ENCODE measurements around the gene TMEM253. TPM values are rescaled to one million over a fixed set of nuclear protein-coding genes. Genes with fewer than 3 reads are reported as not detected.

The TMEM253 gene
- polyA plus RNA-seq, 3 donors: 0.05 TPM; not detected in 2

GRCh38 chr14:21061347-21061668, 39.6 kb upstream of the TMEM253 start:
- no peaks in the 10 kb centered on the region for H3K79me2 ChIP-seq (ENCODE audit: insufficient read depth, low read length)
- Mint-ChIP-seq H3K36me3 (no peaks in the 10 kb centered on the region), H3K4me1 (no peaks in the 10 kb centered on the region), H3K9me3 (peaks cover 0 to 2% (median 0%) of the 10 kb centered on the region in 7 donors), H3K27me3 (ENCODE audit: low read depth in 3 of 3) (peaks cover 11 to 17% (median 15%) of the 10 kb centered on the region in 3 donors), H3K27ac (no peak overlapping the region), H3K4me3 (no peak overlapping the region)
- no peak overlapping the region for H3K4me2 ChIP-seq (replicated peaks; ENCODE audit: extremely low read depth, low read length, poor library complexity, severe bottlenecking)
- H3K27me3 ChIP-seq (ENCODE audit: control insufficient read depth in 2 of 2, insufficient read depth in 2 of 2, low read length in 2 of 2): peaks cover 0 to 8% of the 10 kb centered on the region in 2 donors
- no peak overlapping the region for H3K27ac ChIP-seq (ENCODE audit: low read depth in 1 of 2, low read length in 2 of 2)
- H2AFZ ChIP-seq (ENCODE audit: insufficient read depth, low read depth, low read length, poor library complexity, severe bottlenecking): no peak overlapping the region
- 100% methylated on average over 2 of the region's 3 CpGs for WGBS (ENCODE audit: insufficient coverage)
- no peaks in the 10 kb centered on the region for H3K36me3 ChIP-seq (replicated peaks in 1 of 2; ENCODE audit: control insufficient read depth in 1 of 2, insufficient read depth in 2 of 2, low read length in 2 of 2)
- DNase-seq: no peak
- H4K20me1 ChIP-seq (ENCODE audit: insufficient read depth, low read length): no peaks in the 10 kb centered on the region
- H3K9ac ChIP-seq (ENCODE audit: insufficient read depth, low read length, poor library complexity, severe bottlenecking): no peak overlapping the region
- H3K4me1 ChIP-seq (ENCODE audit: control insufficient read depth in 1 of 2, insufficient read depth in 2 of 2, low read length in 2 of 2): no peaks in the 10 kb centered on the region
- intact Hi-C loops (cut with micrococcal nuclease): loop anchor here in 1 of 2 donors (10.0 kb wide), 1 partner anchor 47 kb away; no protein-coding TSS in a partner anchor
- TF ChIP-seq, protein P1, sequence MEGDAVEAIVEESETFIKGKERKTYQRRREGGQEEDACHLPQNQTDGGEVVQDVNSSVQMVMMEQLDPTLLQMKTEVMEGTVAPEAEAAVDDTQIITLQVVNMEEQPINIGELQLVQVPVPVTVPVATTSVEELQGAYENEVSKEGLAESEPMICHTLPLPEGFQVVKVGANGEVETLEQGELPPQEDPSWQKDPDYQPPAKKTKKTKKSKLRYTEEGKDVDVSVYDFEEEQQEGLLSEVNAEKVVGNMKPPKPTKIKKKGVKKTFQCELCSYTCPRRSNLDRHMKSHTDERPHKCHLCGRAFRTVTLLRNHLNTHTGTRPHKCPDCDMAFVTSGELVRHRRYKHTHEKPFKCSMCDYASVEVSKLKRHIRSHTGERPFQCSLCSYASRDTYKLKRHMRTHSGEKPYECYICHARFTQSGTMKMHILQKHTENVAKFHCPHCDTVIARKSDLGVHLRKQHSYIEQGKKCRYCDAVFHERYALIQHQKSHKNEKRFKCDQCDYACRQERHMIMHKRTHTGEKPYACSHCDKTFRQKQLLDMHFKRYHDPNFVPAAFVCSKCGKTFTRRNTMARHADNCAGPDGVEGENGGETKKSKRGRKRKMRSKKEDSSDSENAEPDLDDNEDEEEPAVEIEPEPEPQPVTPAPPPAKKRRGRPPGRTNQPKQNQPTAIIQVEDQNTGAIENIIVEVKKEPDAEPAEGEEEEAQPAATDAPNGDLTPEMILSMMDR (IDR thresholded peaks at IDR 0.05): no peak
- H3K4me3 ChIP-seq (replicated peaks in 1 of 3; ENCODE audit: low read depth in 2 of 3, low read length in 3 of 3): no peak overlapping the region
- no peaks in the 10 kb centered on the region for H3K9me3 ChIP-seq (replicated peaks in 1 of 2; ENCODE audit: control insufficient read depth in 1 of 2, insufficient read depth in 1 of 2, low read length in 2 of 2)

- H3K79me2 ChIP-seq (ENCODE audit: insufficient read depth, low read length): no peaks in the 10 kb centered on the region
- H3K36me3 ChIP-seq (replicated peaks in 1 of 2; ENCODE audit: control insufficient read depth in 1 of 2, insufficient read depth in 2 of 2, low read length in 2 of 2): no peaks in the 10 kb centered on the region
- H3K4me1 ChIP-seq (ENCODE audit: control insufficient read depth in 1 of 2, insufficient read depth in 2 of 2, low read length in 2 of 2): peaks cover 1% of the 10 kb centered on the region in 2 donors
- TF ChIP-seq, protein P1 (IDR thresholded peaks at IDR 0.05): no peak
- H4K20me1 ChIP-seq (ENCODE audit: insufficient read depth, low read length): no peaks in the 10 kb centered on the region
- H3K9me3 Mint-ChIP-seq: peaks cover 0 to 2% (median 0%) of the 10 kb centered on the region in 7 donors
- peaks cover 0 to 14% of the 10 kb centered on the region in 2 donors for H3K27me3 ChIP-seq (ENCODE audit: control insufficient read depth in 2 of 2, insufficient read depth in 2 of 2, low read length in 2 of 2)
- no peak overlapping the region for H3K4me2 ChIP-seq (replicated peaks; ENCODE audit: extremely low read depth, low read length, poor library complexity, severe bottlenecking)
- intact Hi-C loops (cut with micrococcal nuclease): loop anchor here in 1 of 2 donors (10.0 kb wide), 1 partner anchor 49 kb away; no protein-coding TSS in a partner anchor
- no peak overlapping the region for H2AFZ ChIP-seq (ENCODE audit: insufficient read depth, low read depth, low read length, poor library complexity, severe bottlenecking)
- H3K27ac Mint-ChIP-seq: no peak overlapping the region
- H3K27ac ChIP-seq (ENCODE audit: low read depth in 1 of 2, low read length in 2 of 2): no peak overlapping the region
- H3K9ac ChIP-seq (ENCODE audit: insufficient read depth, low read length, poor library complexity, severe bottlenecking): no peak overlapping the region
- H3K4me3 Mint-ChIP-seq: no peak overlapping the region
- peaks cover 3% of the 10 kb centered on the region for H3K4me1 Mint-ChIP-seq
- H3K36me3 Mint-ChIP-seq: peaks cover 0 to under 1% of the 10 kb centered on the region in 2 donors
- WGBS (ENCODE audit: insufficient coverage): 95% methylated on average over 3 of the region's 3 CpGs
- DNase-seq: no peak
- H3K27me3 Mint-ChIP-seq (ENCODE audit: low read depth in 3 of 3): peaks cover 8 to 20% (median 16%) of the 10 kb centered on the region in 3 donors
- no peaks in the 10 kb centered on the region for H3K9me3 ChIP-seq (replicated peaks in 1 of 2; ENCODE audit: control insufficient read depth in 1 of 2, insufficient read depth in 1 of 2, low read length in 2 of 2)
- no peak overlapping the region for H3K4me3 ChIP-seq (replicated peaks in 1 of 3; ENCODE audit: low read depth in 2 of 3, low read length in 3 of 3)
Observed at GRCh38 chr14:21063479-21063878, 37.4 kb upstream of the TMEM253 start.

Measured in CD14-positive monocyte (primary cell).